ENCODE results near the gene PCDH9.

Gene PCDH9

DNA sequence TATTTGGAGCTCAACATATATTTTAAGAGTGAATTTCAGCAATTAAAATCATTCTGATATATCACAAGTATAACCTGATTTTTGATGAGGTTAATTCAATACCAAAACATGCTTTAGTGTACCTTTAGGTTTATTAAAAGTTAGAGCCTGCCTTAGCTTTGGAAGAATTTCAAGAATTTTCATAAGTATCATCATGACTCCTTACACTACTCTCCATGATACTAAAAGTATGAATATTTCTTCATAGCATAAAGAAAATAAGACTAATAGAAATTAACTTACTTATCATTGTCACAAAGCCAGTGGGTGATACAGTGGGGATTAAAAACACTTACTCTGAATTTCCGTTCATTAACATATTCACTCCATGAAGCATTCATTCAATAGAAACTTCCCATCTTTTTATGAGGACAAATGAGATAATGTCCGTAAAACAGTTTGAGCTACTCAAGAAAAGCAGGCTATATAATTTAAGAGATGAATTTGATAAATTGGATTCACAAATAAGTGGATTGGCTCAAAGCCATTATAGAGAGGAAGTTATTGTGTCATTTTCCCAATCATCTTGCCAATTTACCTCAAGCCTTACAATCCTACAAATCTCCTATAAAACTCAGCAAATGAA is 214.0 kb downstream of the PCDH9 start:
- no peak for DNase-seq

- no peak for DNase-seq
Measured at GRCh38 chr13:67014399-67014798, 215.7 kb downstream of the PCDH9 start.

DNA sequence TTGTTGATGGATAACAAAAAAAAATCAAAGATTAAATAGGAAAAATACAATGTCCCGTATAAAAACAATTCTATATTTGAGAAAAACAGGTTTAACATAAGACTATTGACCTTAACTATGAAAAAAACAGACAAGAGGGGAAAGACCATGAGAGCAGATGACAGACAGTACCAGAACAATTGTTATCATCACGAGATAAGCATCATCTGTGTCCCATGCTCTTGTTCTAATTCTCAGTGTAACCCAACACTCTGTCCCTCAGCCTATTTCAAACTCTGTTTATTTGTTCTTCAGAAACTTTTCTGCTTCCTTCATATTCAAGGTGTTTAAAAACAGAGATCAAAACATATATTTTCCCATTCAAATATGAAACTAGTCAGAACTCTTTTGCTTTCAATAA is 216.4 kb downstream of the PCDH9 start:
- DNase-seq, result no peak

- no peak for DNase-seq
Measured at GRCh38 chr13:67008075-67008668, 222.0 kb downstream of the PCDH9 start.

- no peak for DNase-seq
Measured at GRCh38 chr13:67004511-67004910, 225.6 kb downstream of the PCDH9 start.

GRCh38 chr13:67003743-67004142 is 226.4 kb downstream of the PCDH9 start:
- no peak for DNase-seq

- DNase-seq, result no peak
Measured at GRCh38 chr13:67001363-67001762, 228.8 kb downstream of the PCDH9 start.

GRCh38 chr13:66996503-66996902 is 233.6 kb downstream of the PCDH9 start:
- no peak for DNase-seq

DNA sequence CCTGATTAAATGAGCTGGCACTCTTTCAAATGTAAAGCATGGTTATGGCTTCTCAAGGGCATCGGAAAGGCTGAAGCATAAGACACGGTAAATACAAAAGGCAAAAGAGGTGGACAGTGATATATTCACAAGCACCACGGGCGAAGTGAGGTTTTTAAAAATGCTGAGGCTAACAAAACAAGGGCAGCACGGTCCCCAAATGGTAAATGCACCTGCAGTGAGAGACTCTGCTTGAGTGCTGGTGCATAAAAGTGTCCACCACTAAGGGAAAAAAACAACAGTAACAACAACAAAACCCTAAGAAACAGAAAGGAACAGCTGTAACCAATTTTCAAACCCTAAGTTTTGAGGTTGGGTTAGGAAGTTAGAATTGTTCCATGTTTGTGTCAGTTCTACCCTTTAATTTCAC is 234.9 kb downstream of the PCDH9 start:
- DNase-seq, result no peak

- DNase-seq, result peak; percentile 3
Measured at GRCh38 chr13:66994517-66995202, 235.5 kb downstream of the PCDH9 start.

DNA sequence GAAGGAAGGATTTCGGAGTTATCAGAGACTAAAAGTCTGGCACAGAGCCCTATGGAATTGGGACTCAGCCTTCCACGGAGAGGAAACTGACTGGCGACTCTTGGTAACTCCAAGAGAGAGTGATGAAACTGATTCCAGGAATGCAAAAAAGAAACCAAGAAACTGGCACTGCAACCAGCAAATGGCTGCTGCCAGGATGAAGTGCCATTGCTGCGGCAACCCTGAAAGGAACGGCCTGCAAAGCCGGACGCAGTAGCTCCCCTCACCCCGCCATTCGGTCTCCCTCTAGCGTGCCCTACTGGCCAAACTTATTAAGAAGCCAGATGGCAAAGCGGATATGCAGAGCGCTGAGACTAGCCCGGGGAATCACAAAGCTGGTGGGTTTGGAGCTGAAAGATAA is 236.0 kb downstream of the PCDH9 start:
- peak; percentile 87 for DNase-seq

DNA sequence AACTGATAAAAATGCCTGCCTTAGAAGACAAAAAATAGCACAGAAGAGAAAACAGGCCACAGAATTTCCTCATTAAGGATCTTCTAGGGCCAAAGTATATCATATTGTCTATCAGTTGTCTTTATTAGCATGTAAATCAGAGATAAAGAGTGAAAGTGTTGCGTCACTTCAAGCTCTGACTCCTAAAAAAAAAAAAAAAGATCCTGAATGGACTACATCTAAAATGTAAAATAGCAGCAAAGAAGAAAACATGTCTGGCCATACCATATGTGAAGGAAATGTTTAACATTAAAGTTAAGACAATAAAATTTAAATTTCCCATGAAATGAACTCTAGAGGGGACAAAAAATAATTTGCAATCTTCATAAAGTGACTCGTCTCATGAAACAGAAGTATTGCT is 237.4 kb downstream of the PCDH9 start:
- DNase-seq, result peak; percentile 14

DNA sequence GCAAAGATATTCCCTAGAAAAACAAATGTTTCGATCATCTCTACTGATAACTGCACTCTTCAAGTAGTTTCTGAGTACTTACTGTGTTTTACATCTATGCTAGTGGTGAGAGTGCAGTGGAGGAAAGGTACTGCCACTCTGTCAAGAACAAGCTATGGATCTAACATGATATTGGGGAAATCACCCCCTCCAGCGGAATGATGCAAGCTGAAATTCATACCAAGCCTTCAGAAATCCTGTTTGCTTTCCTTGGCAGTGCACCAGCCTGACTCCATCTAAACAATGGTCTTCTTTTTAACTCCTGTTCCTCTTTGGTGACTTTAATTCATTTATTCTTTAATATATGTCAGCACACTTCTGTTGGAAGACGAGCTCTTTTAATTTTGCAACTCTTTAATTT is 238.0 kb downstream of the PCDH9 start:
- DNase-seq, result no peak

DNA sequence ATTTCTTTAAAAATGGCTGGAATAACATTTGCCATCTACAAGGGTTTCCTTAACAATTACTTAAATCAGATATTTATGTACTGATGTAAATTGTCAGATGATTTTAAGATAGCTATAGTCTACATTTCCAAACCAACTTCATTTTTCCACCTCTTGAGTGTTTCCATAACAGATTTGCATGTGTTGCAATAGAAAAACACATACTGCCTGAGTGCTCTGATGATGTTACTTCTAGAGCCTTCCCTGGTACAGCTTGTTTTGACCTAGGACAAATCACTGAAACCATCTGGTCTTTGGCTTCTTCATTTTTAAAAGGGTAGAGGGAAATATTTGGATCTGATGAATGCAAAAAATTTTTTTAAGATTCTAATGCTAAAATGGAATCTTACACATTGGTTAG is 245.9 kb downstream of the PCDH9 start:
- DNase-seq, result no peak

GRCh38 chr13:66981912-66982311 is 248.2 kb downstream of the PCDH9 start:
- DNase-seq, result no peak

GRCh38 chr13:66977161-66977560 is 253.0 kb downstream of the PCDH9 start:
- no peak for DNase-seq

- no peak for DNase-seq
Measured at GRCh38 chr13:66974889-66975288, 255.2 kb downstream of the PCDH9 start.

- no peak for DNase-seq
Measured at GRCh38 chr13:66974174-66974573, 256.0 kb downstream of the PCDH9 start.

GRCh38 chr13:66972659-66973058 is 257.5 kb downstream of the PCDH9 start:
- no peak for DNase-seq

- peak; percentile 33 for DNase-seq
Measured at GRCh38 chr13:66971004-66971403, 259.1 kb downstream of the PCDH9 start.

DNA sequence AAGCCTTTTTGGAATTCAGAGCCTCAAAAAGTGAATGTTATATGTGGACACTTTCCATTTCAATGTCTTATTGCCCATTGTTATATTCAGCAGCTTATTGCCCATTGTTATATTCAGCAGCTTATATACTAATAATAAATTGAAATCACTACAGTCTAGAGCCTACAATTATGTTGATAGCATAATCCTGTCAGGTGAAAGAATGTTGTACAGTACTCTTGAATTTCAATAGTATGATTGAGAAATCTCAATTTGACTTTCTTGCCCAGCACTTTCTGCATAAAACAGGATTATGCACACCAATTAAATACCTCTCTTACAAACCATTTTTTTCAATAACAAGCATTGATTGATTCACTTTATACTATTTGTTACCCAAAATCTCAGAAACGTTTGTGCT is 260.8 kb downstream of the PCDH9 start:
- DNase-seq, result no peak

DNA sequence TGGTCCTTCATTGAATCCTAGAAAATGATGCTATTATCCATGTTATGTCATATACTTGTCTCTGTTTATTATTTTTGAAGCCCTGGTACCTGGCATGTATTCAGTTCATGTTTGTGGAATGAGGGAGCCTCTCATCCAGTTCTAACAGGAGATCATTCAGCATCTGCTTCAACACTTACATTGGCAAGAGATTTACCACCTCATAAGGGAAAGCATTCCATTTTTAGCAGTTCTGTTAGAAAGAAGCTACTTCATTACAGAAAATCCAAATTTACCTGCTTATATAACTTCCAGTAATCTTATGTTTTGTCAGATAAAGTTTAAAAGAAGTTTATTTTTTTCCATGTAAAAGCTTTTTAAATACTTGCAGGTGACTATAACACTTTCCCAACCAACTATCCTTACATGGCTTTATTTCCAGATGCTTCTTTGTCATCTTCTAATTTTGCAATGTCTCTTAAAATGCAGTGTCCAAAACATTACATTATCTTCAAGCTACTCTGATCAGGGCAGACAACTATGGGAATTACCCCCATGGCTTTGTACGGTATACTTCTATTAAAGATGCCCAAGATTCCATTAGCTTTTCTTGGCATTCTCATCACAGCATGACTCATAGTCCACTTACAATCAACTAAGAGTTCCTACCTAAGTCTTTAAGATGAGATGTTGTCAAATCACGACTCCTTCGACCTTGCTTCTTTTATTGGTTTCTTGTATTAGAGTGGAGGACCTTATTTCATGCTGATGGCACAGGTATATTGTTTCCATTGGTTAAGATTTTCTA is 262.1 kb downstream of the PCDH9 start:
- no peak for DNase-seq

DNA sequence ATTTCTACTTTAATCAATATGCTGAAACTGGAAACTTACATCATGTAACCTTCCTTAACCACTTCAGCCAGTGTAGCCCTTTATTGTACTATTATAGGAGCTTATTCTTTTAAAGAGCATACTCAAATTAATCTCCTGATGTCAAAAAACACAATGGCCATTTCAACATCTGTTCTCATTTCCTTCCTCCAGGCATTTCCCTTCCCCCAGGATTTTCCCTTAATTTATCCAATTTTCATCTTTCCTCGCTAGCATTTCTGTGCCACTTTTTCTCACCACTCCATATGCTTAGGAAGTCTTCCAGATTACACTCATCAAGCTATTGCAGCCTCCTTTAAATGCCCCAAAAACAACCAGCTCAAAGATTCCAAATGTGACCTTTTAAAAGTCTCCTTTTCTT is 265.0 kb downstream of the PCDH9 start:
- no peak for DNase-seq

- DNase-seq, result no peak
Measured at GRCh38 chr13:66962953-66963352, 267.2 kb downstream of the PCDH9 start.
